HG03045 (cell line): ENCODE measurements around the gene NR2E1.

ENCODE experiments used
- ATAC-seq: cut with Tn5 transposase; IDR thresholded peaks from one replicate; pipeline ENCODE4 v1.9.1; 2021; ENCODE audit warnings: mild to moderate bottlenecking, moderate library complexity; ENCODE audit not compliant: unreplicated experiment

The NR2E1 gene

GRCh38 chr6:108170332-108171290 is 4.8 kb downstream of the NR2E1 start:
- ATAC-seq: no peak

- no peak for ATAC-seq
Measured at GRCh38 chr6:108171291-108171917, 5.6 kb downstream of the NR2E1 start.

GRCh38 chr6:108171918-108172516 is 6.2 kb downstream of the NR2E1 start:
- no peak for ATAC-seq

DNA sequence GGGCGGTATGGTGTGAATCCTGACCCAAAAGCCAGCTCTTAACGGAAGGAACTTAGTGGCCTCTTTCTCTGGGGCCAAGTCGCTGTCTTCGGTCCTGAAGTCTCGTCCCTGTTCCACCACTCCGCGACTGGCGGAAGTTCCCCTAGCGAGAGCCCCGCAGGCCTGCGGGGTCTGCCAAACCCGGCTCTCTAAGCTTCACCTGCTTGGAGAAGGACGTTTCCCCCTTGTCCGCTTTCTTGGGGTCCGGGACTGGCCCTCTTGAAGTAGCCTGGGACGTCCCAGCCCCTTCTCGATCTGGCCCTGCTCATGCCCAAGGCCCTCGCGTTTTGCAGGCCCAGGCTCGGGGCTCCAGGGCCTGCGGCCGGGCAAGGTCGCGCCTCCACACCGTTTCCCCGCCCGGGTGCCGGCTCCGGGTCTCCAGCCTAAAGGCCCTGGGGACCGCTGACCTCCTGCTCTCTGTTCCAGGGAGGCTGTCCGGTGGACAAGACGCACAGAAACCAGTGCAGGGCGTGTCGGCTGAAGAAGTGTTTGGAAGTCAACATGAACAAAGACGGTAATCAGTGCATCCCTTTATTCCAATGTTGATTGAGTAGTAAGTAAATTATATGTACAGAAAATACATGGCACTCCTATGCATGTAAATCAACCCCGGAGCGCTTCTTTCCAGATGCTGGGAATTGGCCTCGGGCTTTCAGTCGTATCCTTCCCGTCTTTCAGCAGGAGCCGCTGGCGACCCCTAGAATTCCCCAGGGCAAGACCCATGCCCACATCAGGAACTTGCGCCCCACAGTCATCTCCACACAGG is 8.8 kb downstream of the NR2E1 start:
- no peak for ATAC-seq

DNA sequence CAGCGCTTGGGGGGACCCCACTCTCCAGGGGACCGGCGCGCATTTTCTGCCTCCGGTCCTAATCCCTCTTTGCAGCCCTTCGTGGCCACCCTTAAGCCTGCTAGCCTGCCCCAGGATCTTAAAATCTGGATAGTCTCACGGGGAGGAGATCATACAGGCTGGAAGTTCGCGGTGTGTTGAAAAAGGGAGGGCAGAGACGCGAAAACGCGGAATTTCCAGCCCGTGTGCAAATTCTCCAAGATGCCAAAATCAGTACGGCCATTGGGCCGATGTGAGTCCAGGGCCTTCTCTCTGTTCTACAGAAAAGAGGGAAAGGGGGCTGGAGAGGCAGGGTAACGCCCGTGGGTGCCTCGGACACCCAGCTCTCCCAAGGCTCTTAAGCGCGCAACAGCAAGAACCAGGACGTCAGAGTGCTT is 9.4 kb downstream of the NR2E1 start:
- ATAC-seq: no peak

- ATAC-seq: no peak
Measured at GRCh38 chr6:108175592-108176279, 9.9 kb downstream of the NR2E1 start.

DNA sequence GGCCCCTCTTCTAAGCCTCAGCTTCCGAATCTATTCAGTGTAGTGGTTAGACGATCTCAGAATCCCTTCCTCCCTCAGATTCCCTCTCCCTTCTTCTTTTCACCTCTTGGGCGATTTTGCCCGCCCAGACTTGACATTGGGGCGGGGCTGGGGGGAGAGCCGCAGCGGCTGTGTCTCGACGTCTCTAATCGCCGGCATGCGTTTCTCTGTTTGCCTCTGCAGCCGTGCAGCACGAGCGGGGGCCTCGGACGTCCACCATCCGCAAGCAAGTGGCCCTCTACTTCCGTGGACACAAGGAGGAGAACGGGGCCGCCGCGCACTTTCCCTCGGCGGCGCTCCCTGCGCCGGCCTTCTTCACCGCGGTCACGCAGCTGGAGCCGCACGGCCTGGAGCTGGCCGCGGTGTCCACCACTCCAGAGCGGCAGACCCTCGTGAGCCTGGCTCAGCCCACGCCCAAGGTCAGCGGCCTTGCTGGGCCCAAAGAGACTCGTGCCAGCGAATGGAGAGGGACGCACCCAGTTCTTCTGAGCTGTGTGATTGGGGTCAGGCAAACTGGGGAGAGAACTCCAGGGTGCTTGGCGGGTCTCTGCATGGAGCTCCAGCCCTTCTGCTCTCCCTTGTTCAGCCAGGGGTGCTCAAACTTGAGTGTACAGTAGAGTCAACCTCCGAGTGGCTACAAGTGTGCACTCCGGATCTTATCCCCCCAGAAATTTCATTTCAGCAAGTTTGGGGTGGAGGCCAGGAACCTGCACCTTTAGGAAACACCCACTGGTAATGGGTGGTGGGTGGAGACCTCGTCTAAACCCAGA is 10.7 kb downstream of the NR2E1 start:
- ATAC-seq: no peak

GRCh38 chr6:108179741-108180140 is 13.9 kb downstream of the NR2E1 start:
- ATAC-seq: no peak

DNA sequence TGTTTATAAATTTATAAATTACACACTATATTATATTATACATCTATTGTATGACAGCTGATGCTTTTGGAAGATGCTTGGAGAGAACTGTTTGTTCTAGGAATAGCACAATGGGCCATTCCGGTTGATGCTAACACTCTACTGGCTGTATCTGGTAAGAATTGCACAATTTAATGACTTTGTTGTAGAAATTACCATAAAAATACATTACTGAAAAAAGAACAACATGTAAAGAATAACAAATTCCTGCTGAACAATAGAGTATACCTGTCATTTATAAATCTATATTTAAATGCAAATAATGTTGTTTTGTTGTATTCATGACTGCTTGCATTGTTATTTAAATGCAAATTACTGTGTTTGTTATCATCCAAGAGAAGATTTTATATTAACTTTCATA is 14.4 kb downstream of the NR2E1 start:
- ATAC-seq: no peak

GRCh38 chr6:108180776-108181175 is 15.0 kb downstream of the NR2E1 start:
- no peak for ATAC-seq

DNA sequence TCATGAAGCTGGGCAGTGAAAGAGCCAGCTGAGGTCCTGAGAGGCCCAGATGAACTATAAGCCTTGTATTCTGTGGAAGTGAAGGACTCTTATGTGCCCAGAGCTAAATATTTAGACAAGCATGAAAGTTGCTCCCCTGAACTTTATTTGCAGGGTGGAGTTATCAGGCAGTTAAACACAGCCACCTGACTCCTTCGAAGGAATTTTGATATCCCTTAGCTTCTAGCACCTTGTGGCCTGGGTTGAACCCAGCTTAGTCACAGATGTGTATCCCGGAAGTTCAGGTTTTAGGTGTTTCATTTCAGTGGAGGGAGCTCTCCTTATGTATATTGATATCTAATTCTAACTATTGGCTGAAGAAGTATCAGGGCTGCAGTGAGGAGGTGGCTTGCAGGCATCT is 20.4 kb downstream of the NR2E1 start:
- no peak for ATAC-seq

GRCh38 chr6:108187519-108187918 is 21.7 kb downstream of the NR2E1 start:
- no peak for ATAC-seq

- no peak for ATAC-seq
Measured at GRCh38 chr6:108193131-108193530, 27.3 kb downstream of the NR2E1 start.

DNA sequence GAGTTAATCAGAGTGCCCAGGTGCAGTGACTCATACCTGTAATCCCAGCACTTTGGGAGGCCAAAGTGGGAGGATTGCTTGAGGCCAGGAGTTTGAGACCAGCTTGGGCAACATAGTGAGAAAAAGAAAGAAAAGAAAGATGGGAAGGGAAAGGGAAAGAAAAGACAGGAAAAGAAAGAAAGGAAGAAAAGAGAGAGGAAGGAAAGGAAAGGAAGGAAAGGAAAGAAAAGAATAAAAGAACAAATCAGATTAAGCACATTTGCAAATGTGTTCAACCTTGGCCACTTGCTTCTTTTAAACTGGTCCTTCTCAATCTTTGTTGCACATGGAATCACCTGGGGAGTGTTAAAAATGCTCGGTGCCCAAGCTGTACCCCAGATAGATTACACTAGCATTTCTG is 28.0 kb downstream of the NR2E1 start:
- ATAC-seq: no peak

DNA sequence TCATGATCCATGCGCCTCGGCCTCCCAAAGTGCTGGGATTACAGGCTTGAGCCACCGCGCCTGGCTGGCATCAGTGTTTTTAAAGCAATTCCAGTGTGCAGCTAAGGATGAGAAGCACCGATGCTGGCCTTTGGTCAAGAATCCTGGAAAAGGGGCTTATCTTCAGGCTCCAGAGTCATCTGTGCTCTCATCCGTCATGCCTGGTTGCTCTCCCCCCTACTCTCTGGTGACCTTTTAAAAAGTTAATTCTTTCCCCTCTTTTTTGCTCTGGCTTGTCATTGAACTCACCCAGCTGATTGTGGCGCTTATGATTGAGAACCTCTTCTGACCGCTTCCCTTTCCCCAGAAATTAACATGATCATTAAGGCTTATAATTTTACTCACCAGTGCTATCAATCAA is 28.7 kb downstream of the NR2E1 start:
- no peak for ATAC-seq

- ATAC-seq: no peak
Measured at GRCh38 chr6:108195209-108195608, 29.4 kb downstream of the NR2E1 start.

GRCh38 chr6:108198761-108199498 is 33.1 kb downstream of the NR2E1 start:
- ATAC-seq: no peak

DNA sequence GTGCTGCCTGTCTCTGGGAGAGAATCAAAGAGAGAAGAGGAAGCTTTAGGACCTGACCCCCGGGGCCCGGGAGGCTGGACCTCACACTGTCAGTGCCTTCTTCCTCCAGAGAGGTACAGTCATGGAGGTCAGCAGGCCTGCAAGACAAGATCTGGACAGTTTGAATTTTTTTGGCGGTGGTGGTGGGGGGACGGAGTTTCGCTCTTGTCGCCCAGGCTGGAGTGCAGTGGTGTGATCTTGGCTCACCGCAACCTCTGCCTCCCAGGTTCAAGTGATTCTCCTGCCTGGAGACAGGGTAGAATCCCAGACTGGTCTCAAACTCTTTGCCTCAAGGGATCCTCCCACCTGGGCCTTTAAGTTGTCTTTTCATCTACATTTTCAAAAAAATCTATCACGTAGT is 34.4 kb downstream of the NR2E1 start:
- no peak for ATAC-seq

DNA sequence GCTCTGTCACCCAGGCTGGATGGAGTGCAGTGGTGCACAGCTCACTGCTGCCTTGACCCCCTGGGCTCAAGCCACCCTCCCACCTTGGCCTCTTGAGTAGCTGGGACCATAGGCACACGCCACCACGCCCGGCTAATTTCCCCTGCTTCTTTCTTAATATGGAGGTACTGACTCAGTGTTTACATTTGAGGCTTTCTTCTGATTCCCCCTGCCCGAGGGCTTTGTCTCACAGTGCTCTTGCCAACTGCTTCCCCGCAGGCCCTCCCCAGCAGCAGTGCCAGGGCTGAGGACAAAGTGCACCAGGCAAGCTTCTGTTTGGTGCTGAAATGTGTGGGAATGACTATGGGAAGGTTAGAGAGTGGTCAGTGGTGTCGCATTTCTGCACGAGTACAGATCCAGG is 34.8 kb downstream of the NR2E1 start:
- no peak for ATAC-seq
